GM12873 (cell line): Measurements from ENCODE around the gene NPR1.

Experiments used
- TF ChIP-seq, protein P1 (sequence below): IDR thresholded peaks from 2 replicates; pipeline ENCODE4 v1.5.1; 2012; ENCODE audit warnings: low read depth, mild to moderate bottlenecking, moderate library complexity, low read length, control low read depth; ENCODE audit not compliant: insufficient read depth; ENCODE audit errors: missing control alignments

The NPR1 gene

DNA sequence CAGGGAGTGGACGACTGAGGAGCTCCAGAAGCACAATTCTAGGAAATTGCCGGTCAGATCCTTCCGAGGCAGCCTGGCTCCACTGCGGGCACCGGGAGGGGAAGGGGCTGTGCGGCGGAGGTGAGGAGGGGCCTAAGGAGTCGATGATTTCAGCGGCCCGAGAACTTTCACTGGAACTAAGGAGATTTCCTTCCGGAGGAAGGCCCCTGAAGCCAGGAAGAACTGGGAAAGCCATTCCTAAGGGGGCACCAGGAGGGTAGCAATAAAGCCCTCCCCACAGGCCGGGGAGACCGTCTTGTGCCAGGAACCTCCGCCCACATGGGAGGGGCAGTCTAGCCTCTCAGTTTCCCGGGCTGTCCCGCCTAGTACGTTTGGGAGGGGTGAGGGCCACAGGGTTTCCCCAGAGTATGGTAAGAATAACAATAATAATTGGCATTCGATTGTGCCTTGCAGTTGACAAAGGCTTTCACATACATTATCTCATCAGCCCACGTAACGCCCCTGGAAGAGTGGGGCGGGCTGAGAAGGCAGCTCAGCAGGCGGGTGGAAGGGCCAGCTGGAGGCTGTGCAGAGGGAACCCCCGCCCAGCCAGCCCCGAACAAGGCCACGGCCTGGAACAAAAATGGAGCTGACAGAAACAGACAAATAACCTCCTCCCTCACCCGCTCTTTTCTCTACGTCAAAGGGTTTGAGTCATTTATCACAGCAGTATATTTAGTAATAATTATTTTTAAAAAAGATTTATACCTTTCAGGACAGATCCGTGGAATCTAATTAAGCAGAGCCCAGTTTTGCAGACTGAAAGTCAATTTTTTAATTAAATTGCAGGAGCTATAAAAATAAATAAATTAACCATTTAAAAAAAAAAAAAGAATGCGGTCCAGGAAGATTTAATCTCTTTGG lies 19.8 kb downstream of the NPR1 start:
- TF ChIP-seq, protein P1, sequence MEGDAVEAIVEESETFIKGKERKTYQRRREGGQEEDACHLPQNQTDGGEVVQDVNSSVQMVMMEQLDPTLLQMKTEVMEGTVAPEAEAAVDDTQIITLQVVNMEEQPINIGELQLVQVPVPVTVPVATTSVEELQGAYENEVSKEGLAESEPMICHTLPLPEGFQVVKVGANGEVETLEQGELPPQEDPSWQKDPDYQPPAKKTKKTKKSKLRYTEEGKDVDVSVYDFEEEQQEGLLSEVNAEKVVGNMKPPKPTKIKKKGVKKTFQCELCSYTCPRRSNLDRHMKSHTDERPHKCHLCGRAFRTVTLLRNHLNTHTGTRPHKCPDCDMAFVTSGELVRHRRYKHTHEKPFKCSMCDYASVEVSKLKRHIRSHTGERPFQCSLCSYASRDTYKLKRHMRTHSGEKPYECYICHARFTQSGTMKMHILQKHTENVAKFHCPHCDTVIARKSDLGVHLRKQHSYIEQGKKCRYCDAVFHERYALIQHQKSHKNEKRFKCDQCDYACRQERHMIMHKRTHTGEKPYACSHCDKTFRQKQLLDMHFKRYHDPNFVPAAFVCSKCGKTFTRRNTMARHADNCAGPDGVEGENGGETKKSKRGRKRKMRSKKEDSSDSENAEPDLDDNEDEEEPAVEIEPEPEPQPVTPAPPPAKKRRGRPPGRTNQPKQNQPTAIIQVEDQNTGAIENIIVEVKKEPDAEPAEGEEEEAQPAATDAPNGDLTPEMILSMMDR: no peak

- TF ChIP-seq, protein P1: no peak
Measured at GRCh38 chr1:153698923-153699714, 20.6 kb downstream of the NPR1 start.

DNA sequence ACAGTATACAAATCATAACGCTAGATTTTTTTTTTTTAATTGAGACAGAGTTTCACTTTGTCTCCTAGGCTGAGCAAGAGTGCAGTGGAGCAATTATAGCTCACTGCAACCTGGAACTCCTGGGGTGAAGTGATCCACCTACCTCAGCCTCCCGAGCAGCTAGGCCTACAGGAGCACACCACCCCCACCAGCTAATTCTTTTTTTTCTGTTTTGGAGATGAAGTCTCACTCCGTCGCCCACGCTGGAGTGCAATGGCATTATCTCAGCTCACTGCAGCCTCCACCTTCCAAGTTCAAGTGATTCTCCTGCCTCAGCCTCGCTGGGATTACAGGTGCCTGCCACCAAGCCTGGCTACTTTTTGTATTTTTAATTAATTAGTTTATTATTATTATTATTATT lies 21.3 kb downstream of the NPR1 start:
- TF ChIP-seq, protein P1: no peak

DNA sequence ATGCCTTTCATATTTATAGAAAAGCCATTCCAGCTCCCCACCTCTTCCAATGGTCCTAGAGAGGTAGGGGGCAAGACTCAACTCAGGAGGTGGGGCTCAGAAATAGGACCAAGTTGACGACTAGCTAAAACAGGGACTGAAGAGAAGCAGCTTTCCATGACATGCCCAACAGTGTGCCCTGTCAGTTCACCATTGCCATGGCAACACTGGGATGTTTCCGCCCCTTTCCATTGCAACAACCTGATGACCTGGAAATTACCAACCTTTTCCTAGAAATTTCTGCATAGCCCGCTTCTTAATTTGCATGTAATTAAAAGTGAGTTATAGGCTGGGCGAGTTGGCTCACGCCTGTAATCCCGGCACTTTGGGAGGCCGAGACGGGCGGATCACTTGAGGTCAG lies 27.0 kb downstream of the NPR1 start:
- TF ChIP-seq, protein P1: no peak

DNA sequence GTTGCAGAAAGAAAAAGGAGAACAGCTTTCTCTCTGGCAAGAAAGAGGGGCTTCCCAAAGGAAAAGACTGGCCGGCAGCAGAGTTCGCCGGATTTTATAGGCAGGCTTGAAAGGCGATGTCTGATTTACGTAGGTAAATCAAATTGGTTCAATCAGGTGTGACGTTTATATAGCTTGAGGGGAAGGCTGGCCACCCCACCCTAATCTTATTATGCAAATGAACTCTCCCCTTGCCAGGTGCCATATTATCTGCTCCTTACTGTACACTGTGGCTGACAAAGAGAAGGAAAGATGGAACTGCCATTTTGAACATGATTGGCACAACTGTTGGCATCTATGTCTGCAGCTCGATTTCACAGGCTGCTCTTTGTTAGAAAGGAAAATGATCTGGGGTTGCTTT lies 32.5 kb downstream of the NPR1 start:
- TF ChIP-seq, protein P1: no peak

DNA sequence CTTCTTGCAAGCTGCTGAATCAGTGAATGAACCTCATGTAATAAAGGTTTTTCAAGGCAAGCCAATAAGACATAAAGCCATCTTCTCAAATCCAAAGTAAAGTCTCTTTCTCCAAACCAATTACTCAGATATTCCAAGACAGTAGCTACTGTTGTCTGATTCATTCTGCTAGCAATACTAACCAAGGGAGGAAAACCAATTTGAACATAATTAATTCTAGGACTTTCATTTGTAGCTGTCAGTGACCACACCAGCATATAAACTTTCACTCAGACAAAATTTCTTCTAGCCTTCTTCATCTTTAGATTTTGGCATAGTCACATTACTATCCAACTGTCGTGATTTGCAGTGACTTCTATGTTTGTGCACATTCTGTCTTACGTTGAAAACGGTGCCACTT lies 38.8 kb downstream of the NPR1 start:
- TF ChIP-seq, protein P1: no peak

GRCh38 chr1:153723687-153724086 lies 45.2 kb downstream of the NPR1 start:
- TF ChIP-seq, protein P1: no peak
